DMS53 (cell line): ENCODE results near the gene TLR8.

ENCODE experiments used
- DNase-seq: peaks from one replicate; lab custom pipeline; 2025; lab: John Stamatoyannopoulos, UW

The TLR8 gene

DNA sequence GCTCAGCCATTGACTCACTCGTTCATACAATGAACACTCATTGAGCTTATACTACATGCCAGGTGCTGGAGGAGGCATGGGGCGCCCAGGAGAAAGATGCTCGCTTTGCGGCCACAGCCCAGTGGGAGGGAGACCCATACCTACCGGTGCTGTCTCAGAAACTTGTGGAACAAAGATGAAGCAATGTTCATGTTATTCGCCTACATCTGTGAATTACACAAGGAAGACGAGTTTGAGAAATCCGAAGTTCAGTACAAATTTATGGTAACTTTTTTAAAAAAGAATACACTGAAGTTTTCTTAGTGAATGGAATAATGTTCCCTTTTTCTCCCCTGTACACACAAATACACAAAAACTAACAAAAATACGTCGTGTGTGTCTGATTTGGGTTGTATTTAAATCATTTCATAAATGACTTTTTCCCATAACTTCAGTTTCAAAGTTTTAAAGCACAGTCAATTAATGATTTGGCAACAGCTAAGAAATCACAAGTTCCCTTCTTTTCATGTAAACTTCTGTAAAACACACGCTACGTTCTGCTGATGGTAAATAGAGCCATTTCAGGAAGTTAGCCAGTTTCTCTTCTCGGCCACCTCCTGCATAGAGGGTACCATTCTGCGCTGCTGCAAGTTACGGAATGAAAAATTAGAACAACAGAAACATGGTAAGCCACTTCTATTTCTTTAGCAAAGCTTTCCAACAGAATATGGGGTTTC, at the start of gene TLR8:
Gene TLR8, plus strand, starts transcription at position 575 of the 716 bp plus-strand sequence. Its CDS starts 87 bp downstream, at position 662.
- no peak for DNase-seq

DNA sequence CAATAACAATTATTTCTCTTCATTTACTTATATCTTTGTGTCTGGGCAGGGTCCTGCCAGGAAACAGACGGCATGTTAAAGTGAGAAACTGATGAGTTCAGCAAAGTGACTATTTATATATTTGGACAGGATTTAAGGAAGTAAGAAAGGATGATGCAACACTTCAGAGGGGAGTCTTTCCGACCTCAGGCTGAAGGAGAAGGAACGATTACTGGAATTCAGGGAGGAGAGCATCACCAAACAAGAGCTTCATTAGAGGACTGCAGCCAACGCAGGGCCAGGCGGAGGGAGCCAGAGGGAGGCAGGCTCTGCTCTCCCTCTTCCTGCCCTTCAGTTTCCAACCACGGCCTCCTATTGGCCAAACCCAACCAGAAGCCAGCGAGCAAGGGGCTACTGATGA, 41.1 kb upstream of the TLR8 start:
- DNase-seq, result no peak

DNA sequence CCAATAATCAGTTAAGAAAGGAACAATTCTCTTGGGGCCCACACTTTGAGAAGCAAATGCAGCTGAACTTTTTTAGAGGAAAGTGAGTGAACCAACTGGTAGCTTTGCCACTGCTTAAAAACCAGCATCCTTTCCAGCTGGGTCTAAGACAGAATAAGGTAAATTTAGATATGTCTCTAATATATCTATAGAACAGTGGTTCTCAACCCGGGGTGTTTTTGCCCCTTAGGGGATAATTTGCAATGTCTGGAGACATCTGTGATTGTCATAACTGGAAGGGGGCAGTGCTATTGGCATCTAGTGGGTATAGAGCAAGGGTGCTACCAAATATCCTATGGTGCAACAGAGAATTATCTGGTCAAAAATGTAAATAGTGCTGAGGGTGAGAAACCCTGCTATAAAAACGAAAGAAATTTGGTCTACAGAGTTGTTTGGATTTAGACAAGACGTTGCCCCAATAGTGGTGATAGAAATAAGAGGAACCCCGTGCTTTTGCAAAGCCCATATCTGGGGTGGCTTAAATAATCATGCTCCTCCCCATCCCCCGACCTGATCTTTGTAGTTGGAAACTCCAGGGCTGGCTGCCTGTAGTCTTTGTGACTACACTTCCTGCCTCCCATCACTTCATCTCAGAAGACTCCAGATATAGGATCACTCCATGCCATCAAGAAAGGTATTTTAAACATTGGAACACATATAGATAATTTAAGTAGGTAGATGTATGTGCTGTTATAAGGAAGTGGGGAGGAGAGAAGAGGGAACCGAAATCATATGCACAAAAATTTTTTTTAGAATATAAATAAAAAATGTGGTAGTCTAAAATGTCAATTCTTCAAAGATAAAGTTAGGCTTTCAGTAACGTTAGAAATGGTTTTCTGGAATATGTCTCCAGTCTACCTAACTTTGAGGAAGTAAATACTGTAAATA, 39.7 kb upstream of the TLR8 start, which contains the start of gene TLR7:
Gene TLR7, plus strand, starts transcription at position 622 of the 927 bp plus-strand sequence. CDS start 507 bp downstream, outside the sequence.
- no peak for DNase-seq

DNA sequence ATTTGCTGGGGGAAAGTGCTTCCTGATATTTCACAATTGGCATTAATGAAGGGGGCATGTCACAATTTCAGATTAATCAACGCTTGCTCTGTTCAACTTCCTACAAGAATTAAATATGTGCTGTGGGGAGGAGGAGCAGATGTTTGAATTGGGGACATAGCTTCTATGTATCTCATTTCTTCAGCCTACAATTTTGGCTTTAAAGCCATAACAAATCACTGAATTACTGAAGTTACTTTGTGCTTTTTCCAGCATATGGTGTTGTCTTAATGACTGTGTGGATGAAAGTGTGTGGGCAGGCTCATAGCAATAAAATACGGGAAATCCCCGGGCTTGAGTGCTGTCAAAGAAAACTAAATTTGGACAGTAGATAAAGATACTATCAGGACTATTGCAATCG, 38.7 kb upstream of the TLR8 start:
- no peak for DNase-seq

DNA sequence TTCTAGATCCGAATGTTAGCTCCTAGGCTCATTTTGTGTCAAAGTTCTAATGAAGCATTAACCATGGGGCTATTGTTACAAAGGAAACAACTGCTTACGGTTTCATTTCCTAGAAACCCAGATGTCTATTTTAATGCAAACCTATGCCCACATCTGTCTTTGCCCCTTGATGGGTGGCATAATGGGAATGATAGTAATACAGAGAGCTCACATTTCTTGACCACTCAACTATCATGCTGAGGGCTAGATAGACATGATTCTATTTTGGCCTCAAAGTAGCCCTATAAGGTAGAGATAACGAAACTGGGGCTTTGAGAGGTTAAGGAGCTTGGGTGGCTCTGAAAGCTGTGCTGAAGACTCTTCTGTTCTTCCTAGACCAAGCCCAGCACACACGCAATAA, 37.7 kb upstream of the TLR8 start:
- no peak for DNase-seq

DNA sequence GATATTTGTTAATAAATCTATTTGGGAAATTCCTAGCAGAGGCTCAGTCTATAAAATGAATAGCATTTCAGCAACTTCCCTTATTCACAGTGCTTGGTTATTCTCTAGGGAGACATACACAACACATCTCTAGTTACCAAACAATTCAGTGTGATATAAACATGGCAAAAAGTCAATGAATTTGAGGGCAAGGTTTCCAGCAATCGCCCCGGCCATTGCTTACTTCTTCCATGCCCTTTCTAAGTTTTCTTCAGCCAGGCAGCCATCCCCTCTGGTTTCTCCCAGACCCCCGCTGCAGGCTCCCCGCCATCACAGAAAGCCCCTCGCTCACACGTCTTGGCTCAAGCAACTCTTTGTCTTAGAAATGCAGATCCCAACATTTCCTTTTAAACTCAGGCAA, 35.2 kb upstream of the TLR8 start:
- no peak for DNase-seq

DNA sequence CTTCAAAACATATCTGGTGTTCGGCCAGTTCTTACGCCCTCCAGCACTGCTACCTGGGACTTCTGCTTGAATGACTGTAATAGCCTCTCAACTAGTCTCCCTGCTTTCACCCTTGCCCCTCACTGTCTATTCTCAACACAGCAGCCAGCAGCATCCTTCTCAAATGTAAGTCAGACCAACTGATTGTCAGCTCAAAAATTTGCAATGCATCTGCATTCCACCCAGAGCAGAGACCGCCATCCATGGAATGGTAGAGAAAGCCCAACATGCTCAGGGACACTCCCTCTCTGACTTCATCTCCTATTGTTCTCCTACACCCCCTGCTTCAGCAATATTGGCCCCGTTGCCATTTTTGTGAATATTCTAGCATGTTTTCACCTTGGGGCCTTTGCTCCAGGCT, 33.7 kb upstream of the TLR8 start:
- no peak for DNase-seq

DNA sequence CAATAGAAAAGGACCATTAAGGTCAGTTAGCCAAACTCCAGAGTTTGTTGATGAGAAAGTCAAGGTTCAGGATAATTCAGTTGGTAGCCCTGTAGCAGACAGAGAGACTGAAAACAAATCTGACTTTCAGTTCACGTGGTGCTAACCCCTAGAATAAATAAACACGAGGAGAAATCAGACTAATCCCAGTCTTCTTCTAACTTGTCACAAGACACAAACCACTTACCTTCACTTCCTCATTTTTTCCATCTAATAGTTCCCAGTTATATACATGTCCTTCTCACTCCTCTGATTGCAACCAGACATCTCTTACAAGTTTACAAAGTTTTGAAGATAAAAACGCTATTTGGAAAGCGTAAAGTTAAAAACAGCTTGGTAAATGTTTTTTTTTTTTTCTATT, 31.8 kb upstream of the TLR8 start:
- DNase-seq, result no peak

DNA sequence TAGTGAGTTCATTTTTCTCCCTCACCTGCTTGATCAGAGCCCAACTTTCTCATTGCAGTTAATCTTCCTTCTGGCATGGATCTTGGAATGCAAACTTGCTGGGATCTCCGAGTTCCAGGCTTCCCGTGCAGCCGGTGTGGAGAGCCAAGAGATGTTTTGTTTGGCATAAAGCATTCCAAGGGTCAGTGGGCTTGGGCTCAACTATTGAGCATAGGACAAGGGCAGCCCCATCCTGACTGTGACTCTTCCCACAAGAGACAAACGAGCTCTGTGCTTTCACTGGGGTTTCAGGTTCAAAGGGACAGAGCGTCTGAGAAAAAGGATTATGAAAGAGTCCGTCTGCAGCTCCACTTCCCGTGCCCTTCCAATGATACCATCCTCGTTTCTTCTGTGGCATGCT, 29.0 kb upstream of the TLR8 start:
- DNase-seq, result no peak

DNA sequence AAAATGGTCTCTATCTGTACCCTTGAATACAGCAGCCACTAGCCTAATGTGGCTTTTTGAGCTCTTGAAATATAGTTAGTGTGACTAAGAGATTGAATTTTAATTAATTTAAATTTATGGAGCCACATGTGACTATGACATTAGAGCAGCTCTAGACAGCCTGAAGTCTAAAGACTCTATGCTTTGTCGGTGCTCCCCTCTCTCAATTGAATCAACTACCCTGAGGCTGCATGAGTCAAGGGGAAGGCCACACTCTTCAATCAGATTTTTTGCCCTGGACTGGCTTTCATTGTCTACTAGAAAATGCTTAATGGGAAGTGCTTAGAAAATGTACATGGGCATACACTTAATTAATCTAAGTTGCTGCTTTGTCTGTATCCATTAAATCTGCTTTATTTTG, 27.9 kb upstream of the TLR8 start:
- no peak for DNase-seq

DNA sequence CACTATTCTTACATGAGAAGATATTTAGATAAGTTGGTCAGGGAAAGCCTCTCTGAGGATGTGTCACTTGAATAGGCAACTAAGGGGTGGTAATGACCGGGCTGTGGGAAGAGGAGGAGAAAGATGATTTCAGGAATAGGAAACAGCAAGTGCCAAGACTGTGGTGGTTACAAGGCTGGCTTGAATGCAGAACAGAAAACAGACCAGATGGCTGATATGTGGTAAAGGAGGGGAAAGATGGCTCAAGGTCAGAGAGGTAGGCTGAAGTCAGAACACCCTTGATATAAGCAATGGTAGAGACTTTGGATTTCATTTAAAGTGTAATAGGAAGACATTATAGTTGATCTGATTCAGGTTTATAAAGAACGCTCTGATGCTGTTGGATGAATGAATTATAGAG, 24.5 kb upstream of the TLR8 start:
- no peak for DNase-seq

DNA sequence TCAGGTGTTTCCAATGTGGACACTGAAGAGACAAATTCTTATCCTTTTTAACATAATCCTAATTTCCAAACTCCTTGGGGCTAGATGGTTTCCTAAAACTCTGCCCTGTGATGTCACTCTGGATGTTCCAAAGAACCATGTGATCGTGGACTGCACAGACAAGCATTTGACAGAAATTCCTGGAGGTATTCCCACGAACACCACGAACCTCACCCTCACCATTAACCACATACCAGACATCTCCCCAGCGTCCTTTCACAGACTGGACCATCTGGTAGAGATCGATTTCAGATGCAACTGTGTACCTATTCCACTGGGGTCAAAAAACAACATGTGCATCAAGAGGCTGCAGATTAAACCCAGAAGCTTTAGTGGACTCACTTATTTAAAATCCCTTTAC, 20.9 kb upstream of the TLR8 start:
- DNase-seq, result no peak

DNA sequence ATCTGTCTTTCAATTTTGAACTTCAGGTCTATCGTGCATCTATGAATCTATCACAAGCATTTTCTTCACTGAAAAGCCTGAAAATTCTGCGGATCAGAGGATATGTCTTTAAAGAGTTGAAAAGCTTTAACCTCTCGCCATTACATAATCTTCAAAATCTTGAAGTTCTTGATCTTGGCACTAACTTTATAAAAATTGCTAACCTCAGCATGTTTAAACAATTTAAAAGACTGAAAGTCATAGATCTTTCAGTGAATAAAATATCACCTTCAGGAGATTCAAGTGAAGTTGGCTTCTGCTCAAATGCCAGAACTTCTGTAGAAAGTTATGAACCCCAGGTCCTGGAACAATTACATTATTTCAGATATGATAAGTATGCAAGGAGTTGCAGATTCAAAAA, 19.9 kb upstream of the TLR8 start:
- DNase-seq, result no peak

DNA sequence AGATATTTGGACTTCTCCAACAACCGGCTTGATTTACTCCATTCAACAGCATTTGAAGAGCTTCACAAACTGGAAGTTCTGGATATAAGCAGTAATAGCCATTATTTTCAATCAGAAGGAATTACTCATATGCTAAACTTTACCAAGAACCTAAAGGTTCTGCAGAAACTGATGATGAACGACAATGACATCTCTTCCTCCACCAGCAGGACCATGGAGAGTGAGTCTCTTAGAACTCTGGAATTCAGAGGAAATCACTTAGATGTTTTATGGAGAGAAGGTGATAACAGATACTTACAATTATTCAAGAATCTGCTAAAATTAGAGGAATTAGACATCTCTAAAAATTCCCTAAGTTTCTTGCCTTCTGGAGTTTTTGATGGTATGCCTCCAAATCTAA, 19.3 kb upstream of the TLR8 start:
- DNase-seq, result no peak

DNA sequence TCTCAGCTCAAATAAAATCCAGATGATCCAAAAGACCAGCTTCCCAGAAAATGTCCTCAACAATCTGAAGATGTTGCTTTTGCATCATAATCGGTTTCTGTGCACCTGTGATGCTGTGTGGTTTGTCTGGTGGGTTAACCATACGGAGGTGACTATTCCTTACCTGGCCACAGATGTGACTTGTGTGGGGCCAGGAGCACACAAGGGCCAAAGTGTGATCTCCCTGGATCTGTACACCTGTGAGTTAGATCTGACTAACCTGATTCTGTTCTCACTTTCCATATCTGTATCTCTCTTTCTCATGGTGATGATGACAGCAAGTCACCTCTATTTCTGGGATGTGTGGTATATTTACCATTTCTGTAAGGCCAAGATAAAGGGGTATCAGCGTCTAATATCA, 18.7 kb upstream of the TLR8 start:
- no peak for DNase-seq

DNA sequence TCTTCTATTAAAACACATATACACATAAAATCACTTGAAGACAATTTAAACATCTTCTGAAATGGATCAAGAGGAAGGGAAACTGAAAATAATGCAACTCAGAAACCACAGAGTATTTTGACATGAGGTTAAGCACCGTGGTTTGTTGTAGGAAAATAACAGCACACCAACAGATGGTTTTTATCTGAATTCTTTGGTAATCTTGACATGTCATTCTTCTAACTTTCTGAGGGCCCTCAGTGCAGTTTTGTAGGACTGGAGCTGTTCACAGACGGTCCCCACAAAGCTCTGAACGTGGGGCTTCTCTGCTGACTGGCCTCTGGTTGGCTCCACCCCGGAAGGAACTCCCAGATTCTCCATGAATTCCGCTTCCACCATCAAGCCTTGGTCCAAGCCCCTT, 16.0 kb upstream of the TLR8 start:
- no peak for DNase-seq

DNA sequence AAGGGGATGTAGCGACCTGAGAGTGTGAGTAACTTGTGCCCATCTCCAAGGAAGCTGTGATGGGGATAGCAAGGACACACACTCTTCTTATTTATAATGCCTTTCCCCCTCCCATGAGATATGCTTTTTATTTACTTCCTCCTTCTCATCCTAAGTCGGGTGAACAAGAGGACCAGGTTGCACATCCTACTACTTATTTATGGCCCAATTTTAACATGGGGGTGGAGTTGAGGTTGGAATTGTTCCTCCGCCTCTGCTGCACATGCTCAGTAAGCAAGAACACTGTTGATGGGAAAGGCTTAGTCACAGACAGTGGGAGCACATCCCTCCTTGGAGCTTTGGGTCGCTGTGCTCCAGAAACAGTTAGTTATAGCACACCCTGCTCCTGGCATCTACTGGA, 15.2 kb upstream of the TLR8 start:
- DNase-seq, result no peak

DNA sequence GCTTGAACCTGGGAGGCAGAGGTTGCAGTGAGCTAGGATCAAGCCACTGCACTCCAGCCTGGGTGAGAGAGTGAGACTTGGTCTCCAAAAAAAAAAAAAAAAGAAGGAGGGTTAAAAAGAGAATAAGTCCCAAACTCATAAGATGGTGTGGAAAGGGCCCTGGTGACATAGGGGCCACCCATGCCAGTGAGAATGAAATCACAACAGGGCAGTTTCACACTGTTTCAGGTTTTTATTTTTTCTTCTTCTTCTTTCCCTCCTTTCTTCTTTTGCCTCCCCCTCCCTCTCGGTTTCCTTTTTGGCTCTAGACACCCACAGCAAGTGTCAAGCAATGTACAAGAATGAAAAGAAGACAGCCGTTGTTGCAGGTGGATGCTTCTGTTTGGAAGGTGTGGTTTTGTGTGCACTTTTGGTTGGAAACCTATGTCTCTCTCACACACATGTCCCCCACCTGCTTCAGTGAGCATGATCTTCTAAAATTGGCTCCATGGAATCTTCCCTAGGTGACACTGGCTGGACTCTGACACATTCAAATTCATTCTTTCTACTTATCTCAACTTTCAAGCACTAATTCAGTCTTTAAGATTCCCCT, 14.4 kb upstream of the TLR8 start:
- no peak for DNase-seq

DNA sequence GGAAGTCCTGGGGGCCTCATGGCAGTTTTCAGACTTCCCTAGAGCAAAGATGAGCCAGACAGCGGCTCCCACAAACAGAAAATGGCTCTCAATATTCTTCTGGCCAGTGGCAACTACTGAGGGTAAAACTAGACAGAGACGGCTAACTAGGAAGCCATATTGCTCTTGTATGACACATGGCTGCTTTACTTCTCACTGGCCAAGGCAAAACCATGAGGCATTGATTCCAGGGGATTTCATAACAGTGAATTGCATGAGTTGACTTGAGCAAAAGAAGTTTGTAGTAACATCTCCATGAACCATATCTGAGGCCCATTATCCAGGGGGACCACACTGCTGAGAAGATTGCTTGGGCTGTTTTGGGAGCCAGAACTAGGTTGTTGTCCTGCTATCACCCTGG, 13.7 kb upstream of the TLR8 start:
- no peak for DNase-seq

DNA sequence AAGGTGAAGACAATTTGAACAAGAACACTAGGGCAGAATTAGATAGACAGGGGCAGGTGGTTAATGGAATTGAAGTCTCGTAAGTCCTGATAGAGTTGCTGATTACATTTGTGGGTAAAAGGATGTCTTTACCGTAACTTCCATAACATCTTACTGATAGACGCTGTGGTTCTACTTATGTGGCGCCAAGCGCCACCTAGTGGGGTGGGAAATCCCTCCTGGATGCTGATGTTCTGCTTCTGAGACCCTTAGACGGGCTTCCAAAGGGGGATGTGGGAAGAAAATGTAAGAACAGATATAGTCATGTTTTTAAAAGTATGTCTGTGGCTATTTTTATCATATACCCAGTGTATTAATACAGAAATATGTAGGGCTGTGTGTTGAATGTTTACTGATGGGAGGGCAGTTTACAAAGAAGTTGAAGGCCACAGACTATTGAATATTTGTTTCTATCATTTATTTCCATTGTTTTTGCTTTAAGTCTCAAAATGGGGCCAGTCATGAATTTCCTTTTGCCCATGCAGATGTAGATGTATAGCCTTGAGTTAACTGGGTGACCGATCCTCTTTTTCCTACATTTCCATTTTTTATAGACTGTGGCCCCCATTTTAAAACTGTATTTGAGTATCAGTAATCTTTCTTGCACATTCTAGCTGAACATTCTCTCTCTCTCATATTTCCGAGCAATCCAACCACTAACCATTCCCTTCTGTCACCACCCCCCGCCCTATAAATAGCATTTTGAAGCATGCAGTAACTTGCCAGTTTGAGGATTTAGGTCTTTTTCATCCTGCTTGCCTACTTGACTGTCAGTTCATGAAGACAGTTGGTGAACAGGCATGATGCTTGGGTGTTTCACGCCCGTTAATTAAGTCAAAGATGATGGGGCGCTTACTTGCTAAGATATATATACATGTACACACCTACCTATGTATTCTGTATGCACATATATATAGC, 12.1 kb upstream of the TLR8 start:
- DNase-seq, result peak; percentile 51

DNA sequence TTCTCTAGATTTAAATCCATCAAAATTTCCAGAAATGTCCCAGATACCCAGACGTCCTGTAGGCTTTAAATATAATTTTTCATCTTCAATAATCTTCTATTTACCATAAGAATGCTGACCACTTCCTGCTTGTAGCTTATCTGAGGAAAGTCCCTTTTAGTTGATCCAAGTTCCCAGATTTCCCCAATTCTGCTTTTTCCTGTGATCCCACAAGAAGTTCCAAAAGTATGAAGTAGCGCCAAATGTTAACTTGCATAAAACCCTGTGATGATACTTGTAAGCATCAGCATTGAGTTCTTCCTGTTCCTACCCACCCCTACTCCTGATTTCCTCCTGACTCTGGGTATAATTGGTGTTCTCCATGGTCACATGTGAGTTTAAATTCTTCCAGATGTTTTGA, 10.6 kb upstream of the TLR8 start:
- DNase-seq, result no peak

DNA sequence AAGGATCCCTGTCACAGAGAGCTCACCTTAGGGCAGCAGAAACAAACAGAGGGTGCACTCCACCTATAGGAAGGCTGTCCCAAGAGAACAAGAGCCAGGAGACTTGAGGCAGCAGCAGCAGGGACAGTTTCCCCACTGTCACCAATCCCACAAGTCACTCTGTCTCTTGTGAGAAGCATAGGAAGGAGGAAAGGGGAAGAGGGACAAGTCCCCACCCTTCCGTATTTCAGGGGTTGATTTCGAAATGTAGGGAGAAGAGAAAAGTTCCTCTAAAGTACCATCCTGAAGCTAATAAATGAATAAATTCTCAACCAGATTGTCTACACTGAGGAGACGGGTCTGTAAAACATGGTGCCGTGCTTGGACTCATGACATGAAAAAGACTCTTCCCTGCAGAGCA, 9.5 kb upstream of the TLR8 start:
- DNase-seq, result no peak
